Keratinocyte (primary cell): ENCODE data around the gene YDJC. TPM values are rescaled to one million over a fixed set of nuclear protein-coding genes. Genes with fewer than 3 reads are reported as not detected.

ENCODE experiments used
- DNase-seq: peaks from one replicate; pipeline ENCODE4 v3.0.0-alpha.2; 2011; ENCODE audit warnings: low read depth, missing footprints, low spot score
- FAIRE-seq: peaks from 2 replicates; lab custom pipeline; 2011; peaks lifted over from hg19 to GRCh38; lab: Jason Lieb, UNC
- H2AFZ ChIP-seq: 2 replicates; pipeline ENCODE4 v1.6.0; 2012; ENCODE audit warnings: low read length, control low read depth, inconsistent platforms; ENCODE audit not compliant: control insufficient read depth
- H3K27ac ChIP-seq: 2 replicates; pipeline ENCODE4 v1.5.1; 2011; ENCODE audit warnings: low read length; ENCODE audit not compliant: control insufficient read depth, insufficient read depth
- H3K27me3 ChIP-seq: 3 replicates; pipeline ENCODE4 v1.6.0; 2011; ENCODE audit warnings: low read length; ENCODE audit not compliant: control insufficient read depth, insufficient read depth; ENCODE audit errors: extremely low read depth
- H3K36me3 ChIP-seq, 2 experiments: 2 replicates in 1 of 2; 3 replicates in 1 of 2; pipeline ENCODE4 v1.5.1; 2011; ENCODE audit warnings: low read length in 2 of 2, mild to moderate bottlenecking in 1 of 2; ENCODE audit not compliant: control insufficient read depth in 2 of 2, insufficient read depth in 2 of 2; ENCODE audit errors: extremely low read depth in 1 of 2
- H3K4me1 ChIP-seq: 3 replicates; pipeline ENCODE4 v1.5.1; 2011; ENCODE audit warnings: low read length; ENCODE audit not compliant: control insufficient read depth, insufficient read depth; ENCODE audit errors: extremely low read depth
- H3K4me2 ChIP-seq: 3 replicates; pipeline ENCODE4 v1.6.0; 2011; ENCODE audit warnings: low read depth, low read length; ENCODE audit not compliant: control insufficient read depth, insufficient read depth; ENCODE audit errors: extremely low read depth
- H3K4me3 ChIP-seq, 3 experiments: fragments of 200-600 bp in 1 of 3; sonication (generic) in 1 of 3; 2 replicates in 2 of 3; 3 replicates in 1 of 3; pipeline ENCODE4 v1.5.1; 2011 to 2016; ENCODE audit warnings: low read length in 3 of 3, mild to moderate bottlenecking in 3 of 3, control low read depth in 2 of 3, inconsistent platforms in 1 of 3, low read depth in 1 of 3, mixed read lengths in 1 of 3, mixed run types in 1 of 3, moderate library complexity in 1 of 3; ENCODE audit not compliant: control insufficient read depth in 2 of 3, insufficient read depth in 2 of 3; ENCODE audit errors: extremely low read depth in 1 of 3
- H3K79me2 ChIP-seq: 2 replicates; pipeline ENCODE4 v1.6.0; 2012; ENCODE audit warnings: low read length; ENCODE audit not compliant: control insufficient read depth, insufficient read depth
- H3K9ac ChIP-seq: 3 replicates; pipeline ENCODE4 v1.6.0; 2011; ENCODE audit warnings: low read length; ENCODE audit not compliant: control insufficient read depth, insufficient read depth; ENCODE audit errors: extremely low read depth
- H3K9me1 ChIP-seq: 3 replicates; pipeline ENCODE4 v1.6.0; 2011; ENCODE audit warnings: low read length; ENCODE audit not compliant: control insufficient read depth, insufficient read depth; ENCODE audit errors: extremely low read depth
- H3K9me3 ChIP-seq: 2 replicates; pipeline ENCODE4 v1.5.1; 2012; ENCODE audit warnings: low read depth, low read length; ENCODE audit not compliant: control insufficient read depth
- H4K20me1 ChIP-seq: 3 replicates; pipeline ENCODE4 v1.6.0; 2011; ENCODE audit warnings: low read length; ENCODE audit not compliant: control insufficient read depth, insufficient read depth; ENCODE audit errors: extremely low read depth
- EZH2 ChIP-seq: IDR thresholded peaks from one replicate; pipeline ENCODE4 v1.6.1; 2012; ENCODE audit warnings: inconsistent platforms, mild to moderate bottlenecking, low read length, moderate library complexity
- dilution Hi-C: fragments of 300-500 bp; cut with MboI; formaldehyde crosslinking; loops from one replicate; pipeline ENCODE4 v1.7.0; 2020; ENCODE audit warnings: low sequenced_read_pairs; ENCODE audit not compliant: extremely low pct_ligation_motif_present
- polyA plus RNA-seq, 5 experiments: library from polyadenylated mRNA; depleted of rRNA in 3 of 5; stranded (reverse) in 3 of 5; stranded (forward) in 1 of 5; unstranded in 1 of 5; fragments of >200 nt; gene quantifications; 1 replicate in 1 of 5; 2 replicates in 3 of 5; 3 replicates in 1 of 5; pipeline versions ENCODE4 v1.2.1 to v1.2.3, GENCODE V29; 2011 to 2012; ENCODE audit warnings: missing spikeins in 2 of 5, low read depth in 1 of 5, low replicate concordance in 1 of 5
- TF ChIP-seq, protein P1 (sequence below), 3 experiments: IDR thresholded peaks in 1 of 3; conservative IDR thresholded peaks in 1 of 3; optimal IDR thresholded peaks in 1 of 3; 2 replicates in 2 of 3; 3 replicates in 1 of 3; pipeline versions ENCODE3 to v1.5.1; 2011; ENCODE audit warnings: low read length in 3 of 3, mild to moderate bottlenecking in 3 of 3, moderate library complexity in 2 of 3, control low read depth in 1 of 3, inconsistent platforms in 1 of 3; ENCODE audit not compliant: insufficient read depth in 2 of 3; ENCODE audit errors: extremely low read depth in 1 of 3

The YDJC gene
- polyA plus RNA-seq, 1 donor (not counting 4 experiments of a cell fraction or from before 2014, with no cell fraction given): 18.2 TPM

- no peaks in the 10 kb centered on the region for H3K9me3 ChIP-seq
- no peak for FAIRE-seq
- dilution Hi-C loops: no loop called here
Observed at GRCh38 chr22:21661991-21662390, 32.2 kb upstream of the YDJC start.

DNA sequence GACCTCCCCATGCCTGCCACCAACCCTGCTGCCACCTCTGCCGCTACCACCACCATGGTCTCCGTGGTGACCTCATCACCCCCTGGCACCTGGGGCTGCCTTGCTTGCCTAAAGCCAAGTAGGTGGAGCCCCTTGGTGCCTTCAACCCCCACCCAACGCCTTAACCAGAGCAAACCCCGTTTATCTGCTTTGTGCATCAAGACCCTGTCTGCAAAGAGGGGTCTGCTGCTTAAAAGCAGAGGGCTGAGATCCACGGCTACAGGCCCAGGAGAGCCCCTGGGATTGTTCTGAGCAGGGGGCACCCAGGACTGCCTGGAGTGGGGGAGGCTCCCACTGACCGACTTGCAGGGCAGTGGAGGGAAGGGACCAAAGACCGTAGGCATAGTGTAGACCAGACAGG, 31.1 kb upstream of the YDJC start:
- H4K20me1 ChIP-seq: no peaks in the 10 kb centered on the region
- H3K9ac ChIP-seq: no peak overlapping the region
- no peaks in the 10 kb centered on the region for H3K79me2 ChIP-seq
- DNase-seq (no peak), FAIRE-seq (no peak)
- H3K27ac ChIP-seq: no peak overlapping the region
- no peaks in the 10 kb centered on the region for H3K4me1 ChIP-seq
- TF ChIP-seq, protein P1, sequence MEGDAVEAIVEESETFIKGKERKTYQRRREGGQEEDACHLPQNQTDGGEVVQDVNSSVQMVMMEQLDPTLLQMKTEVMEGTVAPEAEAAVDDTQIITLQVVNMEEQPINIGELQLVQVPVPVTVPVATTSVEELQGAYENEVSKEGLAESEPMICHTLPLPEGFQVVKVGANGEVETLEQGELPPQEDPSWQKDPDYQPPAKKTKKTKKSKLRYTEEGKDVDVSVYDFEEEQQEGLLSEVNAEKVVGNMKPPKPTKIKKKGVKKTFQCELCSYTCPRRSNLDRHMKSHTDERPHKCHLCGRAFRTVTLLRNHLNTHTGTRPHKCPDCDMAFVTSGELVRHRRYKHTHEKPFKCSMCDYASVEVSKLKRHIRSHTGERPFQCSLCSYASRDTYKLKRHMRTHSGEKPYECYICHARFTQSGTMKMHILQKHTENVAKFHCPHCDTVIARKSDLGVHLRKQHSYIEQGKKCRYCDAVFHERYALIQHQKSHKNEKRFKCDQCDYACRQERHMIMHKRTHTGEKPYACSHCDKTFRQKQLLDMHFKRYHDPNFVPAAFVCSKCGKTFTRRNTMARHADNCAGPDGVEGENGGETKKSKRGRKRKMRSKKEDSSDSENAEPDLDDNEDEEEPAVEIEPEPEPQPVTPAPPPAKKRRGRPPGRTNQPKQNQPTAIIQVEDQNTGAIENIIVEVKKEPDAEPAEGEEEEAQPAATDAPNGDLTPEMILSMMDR (optimal IDR thresholded peaks at IDR 0.05 in 1 of 3, IDR thresholded peaks at IDR 0.05 in 1 of 3, conservative IDR thresholded peaks at IDR 0.05 in 1 of 3; ENCODE audit: extremely low read depth in 1 of 3, insufficient read depth in 2 of 3, low read length in 3 of 3): no peak
- TF ChIP-seq EZH2: no peak
- no peaks in the 10 kb centered on the region for H3K9me3 ChIP-seq
- H3K4me3 ChIP-seq: no peak overlapping the region
- dilution Hi-C loops: no loop called here
- peaks cover 9% of the 10 kb centered on the region for H3K27me3 ChIP-seq
- H3K36me3 ChIP-seq: no peaks in the 10 kb centered on the region
- H3K9me1 ChIP-seq: no peaks in the 10 kb centered on the region
- no peak overlapping the region for H2AFZ ChIP-seq
- H3K4me2 ChIP-seq: no peak overlapping the region

More at GRCh38 chr22:21661991-21662390, 32.2 kb upstream of the YDJC start:
- no peaks in the 10 kb centered on the region for H3K4me1 ChIP-seq
- H3K4me2 ChIP-seq: no peak overlapping the region
- H3K27me3 ChIP-seq: peaks cover 9% of the 10 kb centered on the region
- no peak for TF ChIP-seq EZH2
- TF ChIP-seq, protein P1 (optimal IDR thresholded peaks at IDR 0.05 in 1 of 3, IDR thresholded peaks at IDR 0.05 in 1 of 3, conservative IDR thresholded peaks at IDR 0.05 in 1 of 3; ENCODE audit: extremely low read depth in 1 of 3, insufficient read depth in 2 of 3, low read length in 3 of 3): no peak
- no peak overlapping the region for H3K9ac ChIP-seq
- no peaks in the 10 kb centered on the region for H3K9me1 ChIP-seq
- peaks cover 4% of the 10 kb centered on the region for H3K79me2 ChIP-seq
- no peak overlapping the region for H3K4me3 ChIP-seq
- H3K36me3 ChIP-seq: no peaks in the 10 kb centered on the region
- no peak for DNase-seq
- H3K27ac ChIP-seq: no peak overlapping the region
- H4K20me1 ChIP-seq: no peaks in the 10 kb centered on the region
- no peak overlapping the region for H2AFZ ChIP-seq
